ENCODE results near the gene ADRB2.

DNA sequence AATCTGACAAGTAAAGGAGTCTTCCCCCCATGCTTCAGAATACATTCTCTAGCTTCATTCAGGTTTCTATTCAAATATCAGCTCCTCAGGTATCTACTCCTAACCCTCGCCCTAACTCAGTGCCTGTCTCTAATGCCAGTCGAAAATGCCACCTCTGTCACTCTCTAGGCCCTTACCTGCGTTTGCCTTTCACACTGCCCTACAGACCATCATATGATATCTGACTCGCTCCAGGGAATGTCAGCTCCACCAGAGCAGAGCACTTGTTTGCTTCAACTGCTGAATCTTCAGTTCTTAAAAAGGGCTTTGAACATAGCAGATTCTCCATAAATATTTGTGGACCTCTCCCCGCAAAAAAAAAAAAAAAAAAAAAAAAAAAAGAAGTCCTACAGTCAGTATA is 46.7 kb downstream of the ADRB2 start:
- TF ChIP-seq, protein P1, sequence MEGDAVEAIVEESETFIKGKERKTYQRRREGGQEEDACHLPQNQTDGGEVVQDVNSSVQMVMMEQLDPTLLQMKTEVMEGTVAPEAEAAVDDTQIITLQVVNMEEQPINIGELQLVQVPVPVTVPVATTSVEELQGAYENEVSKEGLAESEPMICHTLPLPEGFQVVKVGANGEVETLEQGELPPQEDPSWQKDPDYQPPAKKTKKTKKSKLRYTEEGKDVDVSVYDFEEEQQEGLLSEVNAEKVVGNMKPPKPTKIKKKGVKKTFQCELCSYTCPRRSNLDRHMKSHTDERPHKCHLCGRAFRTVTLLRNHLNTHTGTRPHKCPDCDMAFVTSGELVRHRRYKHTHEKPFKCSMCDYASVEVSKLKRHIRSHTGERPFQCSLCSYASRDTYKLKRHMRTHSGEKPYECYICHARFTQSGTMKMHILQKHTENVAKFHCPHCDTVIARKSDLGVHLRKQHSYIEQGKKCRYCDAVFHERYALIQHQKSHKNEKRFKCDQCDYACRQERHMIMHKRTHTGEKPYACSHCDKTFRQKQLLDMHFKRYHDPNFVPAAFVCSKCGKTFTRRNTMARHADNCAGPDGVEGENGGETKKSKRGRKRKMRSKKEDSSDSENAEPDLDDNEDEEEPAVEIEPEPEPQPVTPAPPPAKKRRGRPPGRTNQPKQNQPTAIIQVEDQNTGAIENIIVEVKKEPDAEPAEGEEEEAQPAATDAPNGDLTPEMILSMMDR (IDR thresholded peaks at IDR 0.05) = no peak
- TF ChIP-seq POLR2A (IDR thresholded peaks at IDR 0.05) = no peak
